Fibroblast of lung (primary cell): ENCODE measurements around the gene OGDH. TPM values are rescaled to one million over a fixed set of nuclear protein-coding genes. Genes with fewer than 3 reads are reported as not detected.

Experiments used
- DNase-seq, 2 donors: peaks; one replicate each; pipeline versions ENCODE4 v3.0.0 to v3.0.0-alpha.2; 2010; ENCODE audit warnings: low read depth in 2 of 2
- H2AFZ ChIP-seq: 2 replicates; pipeline ENCODE4 v1.5.1; 2012; ENCODE audit warnings: low read length, control low read depth, inconsistent platforms
- H3K27ac ChIP-seq: 2 replicates; pipeline ENCODE4 v1.5.1; 2011; ENCODE audit warnings: low read length, control low read depth; ENCODE audit not compliant: insufficient read depth
- H3K27me3 ChIP-seq: 2 replicates; pipeline ENCODE4 v1.5.1; 2011; ENCODE audit warnings: mild to moderate bottlenecking, low read length; ENCODE audit not compliant: control insufficient read depth, insufficient read depth
- H3K36me3 ChIP-seq: 2 replicates; pipeline ENCODE4 v1.5.1; 2011; ENCODE audit warnings: low read length; ENCODE audit not compliant: control insufficient read depth, insufficient read depth
- H3K4me1 ChIP-seq: 2 replicates; pipeline ENCODE4 v1.5.1; 2011; ENCODE audit warnings: low read length; ENCODE audit not compliant: control insufficient read depth, insufficient read depth; ENCODE audit errors: extremely low read depth
- H3K4me2 ChIP-seq: 2 replicates; pipeline ENCODE4 v1.5.1; 2011; ENCODE audit warnings: low read length, control low read depth; ENCODE audit not compliant: insufficient read depth; ENCODE audit errors: extremely low read depth
- H3K4me3 ChIP-seq, 4 experiments: fragments of 200-600 bp in 1 of 4; sonication (generic) in 1 of 4; replicated peaks in 1 of 4; 2 replicates each; pipeline ENCODE4 v1.5.1; 2011 to 2016; ENCODE audit warnings: low read length in 4 of 4, low read depth in 3 of 4, mild to moderate bottlenecking in 3 of 4, control low read depth in 2 of 4, inconsistent platforms in 1 of 4, mixed read lengths in 1 of 4; ENCODE audit not compliant: insufficient read depth in 1 of 4; ENCODE audit errors: control extremely low read depth in 1 of 4
- H3K79me2 ChIP-seq: 2 replicates; pipeline ENCODE4 v1.5.1; 2012; ENCODE audit warnings: mild to moderate bottlenecking, low read length, inconsistent platforms; ENCODE audit not compliant: control insufficient read depth, insufficient read depth
- H3K9ac ChIP-seq: 2 replicates; pipeline ENCODE4 v1.5.1; 2011; ENCODE audit warnings: mild to moderate bottlenecking, low read length, control low read depth; ENCODE audit not compliant: insufficient read depth
- H3K9me3 ChIP-seq: 2 replicates; pipeline ENCODE4 v1.5.1; 2012; ENCODE audit warnings: low read depth, low read length; ENCODE audit not compliant: control insufficient read depth, insufficient read depth
- H4K20me1 ChIP-seq: 2 replicates; pipeline ENCODE4 v1.5.1; 2011; ENCODE audit warnings: low read length; ENCODE audit not compliant: control insufficient read depth, insufficient read depth; ENCODE audit errors: extremely low read depth
- CTCF ChIP-seq, 2 donors: IDR thresholded peaks in 1 of 2; conservative IDR thresholded peaks in 1 of 2; 1 replicate in 1 of 2; 2 replicates in 1 of 2; pipeline ENCODE4 v1.5.1; 2011 to 2012; ENCODE audit warnings: low read length in 2 of 2, control low read depth in 1 of 2, inconsistent platforms in 1 of 2, low read depth in 1 of 2, mild to moderate bottlenecking in 1 of 2
- EZH2 ChIP-seq: IDR thresholded peaks from 2 replicates; pipeline ENCODE4 v1.5.1; 2012; ENCODE audit warnings: low read length, control low read depth, mild to moderate bottlenecking; ENCODE audit errors: missing control alignments
- polyA plus RNA-seq, 2 donors: library from polyadenylated mRNA; depleted of rRNA in 1 of 2; stranded (reverse) in 1 of 2; unstranded in 1 of 2; fragments of >200 nt; gene quantifications; 2 replicates each; pipeline ENCODE4 v1.2.1, GENCODE V29; 2011 to 2012; ENCODE audit warnings: missing spikeins in 1 of 2
- total RNA-seq: library from RNA; depleted of rRNA; stranded (reverse); fragments of >200 nt; gene quantifications from 2 replicates; pipeline ENCODE4 v1.2.1, GENCODE V29; 2014

The OGDH gene
- total and polyA plus RNA-seq, 2 donors (not counting 1 experiment from before 2014, with no cell fraction given) = 60.8 to 69.2 TPM

- peak overlapping the region; percentile 97 for H2AFZ ChIP-seq
- H3K36me3 ChIP-seq = no peaks in the 10 kb centered on the region
- peaks cover 47% of the 10 kb centered on the region for H3K79me2 ChIP-seq
- H3K4me3 ChIP-seq = peak overlapping the region; percentile 69 to 98 (median 90)
- H3K4me2 ChIP-seq = peak overlapping the region; percentile 95
- no peak for DNase-seq
- H3K4me1 ChIP-seq = no peaks in the 10 kb centered on the region
- peak overlapping the region; percentile 97 for H3K27ac ChIP-seq
- no peaks in the 10 kb centered on the region for H4K20me1 ChIP-seq
- H3K9me3 ChIP-seq = no peaks in the 10 kb centered on the region
- peaks cover 2% of the 10 kb centered on the region for H3K27me3 ChIP-seq
- no peak for TF ChIP-seq CTCF (conservative IDR thresholded peaks at IDR 0.05 in 1 of 2, IDR thresholded peaks at IDR 0.05 in 1 of 2; ENCODE audit: low read depth in 1 of 2, low read length in 2 of 2)
- TF ChIP-seq EZH2 = no peak
- H3K9ac ChIP-seq = peak overlapping the region; percentile 95
Measured at GRCh38 chr7:44607141-44608068, 978 bp downstream of the OGDH start.

GRCh38 chr7:44608916-44609648 lies 2.7 kb downstream of the OGDH start:
- no peak overlapping the region for H2AFZ ChIP-seq
- no peaks in the 10 kb centered on the region for H3K27me3 ChIP-seq
- H3K4me1 ChIP-seq = no peaks in the 10 kb centered on the region
- no peak overlapping the region for H3K4me3 ChIP-seq
- H3K27ac ChIP-seq = no peak overlapping the region
- no peak overlapping the region for H3K4me2 ChIP-seq
- H3K9me3 ChIP-seq = no peaks in the 10 kb centered on the region
- H3K79me2 ChIP-seq = peaks cover 59% of the 10 kb centered on the region
- no peaks in the 10 kb centered on the region for H4K20me1 ChIP-seq
- no peak overlapping the region for H3K9ac ChIP-seq
- no peaks in the 10 kb centered on the region for H3K36me3 ChIP-seq
- TF ChIP-seq EZH2 (no peak), CTCF (conservative IDR thresholded peaks at IDR 0.05 in 1 of 2, IDR thresholded peaks at IDR 0.05 in 1 of 2; ENCODE audit: low read depth in 1 of 2, low read length in 2 of 2) (no peak)
- peak in 1 of 2 donors; percentile 45 for DNase-seq

- Histone ChIP-seq H3K4me3 (no peak overlapping the region), H3K27ac (no peak overlapping the region), H3K27me3 (no peaks in the 10 kb centered on the region), H3K36me3 (no peaks in the 10 kb centered on the region), H3K4me1 (no peaks in the 10 kb centered on the region), H4K20me1 (no peaks in the 10 kb centered on the region), H3K9me3 (no peaks in the 10 kb centered on the region), H3K79me2 (peaks cover 63% of the 10 kb centered on the region), H3K4me2 (no peak overlapping the region), H2AFZ (no peak overlapping the region), H3K9ac (no peak overlapping the region)
- TF ChIP-seq EZH2 (no peak), CTCF (conservative IDR thresholded peaks at IDR 0.05 in 1 of 2, IDR thresholded peaks at IDR 0.05 in 1 of 2; ENCODE audit: low read depth in 1 of 2, low read length in 2 of 2) (no peak)
- no peak for DNase-seq
Measured at GRCh38 chr7:44609829-44610228, 3.4 kb downstream of the OGDH start.
